Measurements from ENCODE around the gene BPIFB4.

GRCh38 chr20:33074675-33075074 is 4.8 kb upstream of the BPIFB4 start:
- TF ChIP-seq CTCF (IDR thresholded peaks at IDR 0.05) (no peak), EZH2 (IDR thresholded peaks at IDR 0.05; ENCODE audit: borderline replicate concordance, insufficient read depth, low read depth, low read length, poor library complexity, severe bottlenecking) (no peak)
